Ishikawa (cell line): ENCODE measurements around the gene TASOR2.

Experiments
- CEBPB ChIP-seq: IDR thresholded peaks from 2 replicates; pipeline ENCODE4 v1.6.1; 2012
- CREB1 ChIP-seq: IDR thresholded peaks from 2 replicates; pipeline ENCODE4 v1.6.1; 2012; ENCODE audit warnings: low read depth
- EP300 ChIP-seq: IDR thresholded peaks from 2 replicates; pipeline ENCODE4 v1.6.1; 2012; ENCODE audit warnings: borderline replicate concordance
- MAX ChIP-seq: IDR thresholded peaks from 2 replicates; pipeline ENCODE4 v1.6.1; 2012
- TAF1 ChIP-seq: IDR thresholded peaks from 2 replicates; pipeline ENCODE4 v1.6.1; 2012; ENCODE audit warnings: low read depth, mild to moderate bottlenecking
- TCF12 ChIP-seq: IDR thresholded peaks from 2 replicates; pipeline ENCODE4 v1.6.1; 2012; ENCODE audit warnings: low read depth
- TF ChIP-seq, protein P1 (sequence below): IDR thresholded peaks from 2 replicates; pipeline ENCODE4 v1.6.1; 2012; ENCODE audit warnings: low read depth, mild to moderate bottlenecking

- TF ChIP-seq CEBPB (no peak), EP300 (no peak), TAF1 (no peak), CREB1 (no peak), TCF12 (no peak), MAX (no peak)
- TF ChIP-seq, protein P1, sequence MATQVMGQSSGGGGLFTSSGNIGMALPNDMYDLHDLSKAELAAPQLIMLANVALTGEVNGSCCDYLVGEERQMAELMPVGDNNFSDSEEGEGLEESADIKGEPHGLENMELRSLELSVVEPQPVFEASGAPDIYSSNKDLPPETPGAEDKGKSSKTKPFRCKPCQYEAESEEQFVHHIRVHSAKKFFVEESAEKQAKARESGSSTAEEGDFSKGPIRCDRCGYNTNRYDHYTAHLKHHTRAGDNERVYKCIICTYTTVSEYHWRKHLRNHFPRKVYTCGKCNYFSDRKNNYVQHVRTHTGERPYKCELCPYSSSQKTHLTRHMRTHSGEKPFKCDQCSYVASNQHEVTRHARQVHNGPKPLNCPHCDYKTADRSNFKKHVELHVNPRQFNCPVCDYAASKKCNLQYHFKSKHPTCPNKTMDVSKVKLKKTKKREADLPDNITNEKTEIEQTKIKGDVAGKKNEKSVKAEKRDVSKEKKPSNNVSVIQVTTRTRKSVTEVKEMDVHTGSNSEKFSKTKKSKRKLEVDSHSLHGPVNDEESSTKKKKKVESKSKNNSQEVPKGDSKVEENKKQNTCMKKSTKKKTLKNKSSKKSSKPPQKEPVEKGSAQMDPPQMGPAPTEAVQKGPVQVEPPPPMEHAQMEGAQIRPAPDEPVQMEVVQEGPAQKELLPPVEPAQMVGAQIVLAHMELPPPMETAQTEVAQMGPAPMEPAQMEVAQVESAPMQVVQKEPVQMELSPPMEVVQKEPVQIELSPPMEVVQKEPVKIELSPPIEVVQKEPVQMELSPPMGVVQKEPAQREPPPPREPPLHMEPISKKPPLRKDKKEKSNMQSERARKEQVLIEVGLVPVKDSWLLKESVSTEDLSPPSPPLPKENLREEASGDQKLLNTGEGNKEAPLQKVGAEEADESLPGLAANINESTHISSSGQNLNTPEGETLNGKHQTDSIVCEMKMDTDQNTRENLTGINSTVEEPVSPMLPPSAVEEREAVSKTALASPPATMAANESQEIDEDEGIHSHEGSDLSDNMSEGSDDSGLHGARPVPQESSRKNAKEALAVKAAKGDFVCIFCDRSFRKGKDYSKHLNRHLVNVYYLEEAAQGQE: no peak
These were observed 35.9 kb upstream of the TASOR2 start for GRCh38 chr10:5648494-5649457.
